Measurements from ENCODE around the gene PKIG.

DNA sequence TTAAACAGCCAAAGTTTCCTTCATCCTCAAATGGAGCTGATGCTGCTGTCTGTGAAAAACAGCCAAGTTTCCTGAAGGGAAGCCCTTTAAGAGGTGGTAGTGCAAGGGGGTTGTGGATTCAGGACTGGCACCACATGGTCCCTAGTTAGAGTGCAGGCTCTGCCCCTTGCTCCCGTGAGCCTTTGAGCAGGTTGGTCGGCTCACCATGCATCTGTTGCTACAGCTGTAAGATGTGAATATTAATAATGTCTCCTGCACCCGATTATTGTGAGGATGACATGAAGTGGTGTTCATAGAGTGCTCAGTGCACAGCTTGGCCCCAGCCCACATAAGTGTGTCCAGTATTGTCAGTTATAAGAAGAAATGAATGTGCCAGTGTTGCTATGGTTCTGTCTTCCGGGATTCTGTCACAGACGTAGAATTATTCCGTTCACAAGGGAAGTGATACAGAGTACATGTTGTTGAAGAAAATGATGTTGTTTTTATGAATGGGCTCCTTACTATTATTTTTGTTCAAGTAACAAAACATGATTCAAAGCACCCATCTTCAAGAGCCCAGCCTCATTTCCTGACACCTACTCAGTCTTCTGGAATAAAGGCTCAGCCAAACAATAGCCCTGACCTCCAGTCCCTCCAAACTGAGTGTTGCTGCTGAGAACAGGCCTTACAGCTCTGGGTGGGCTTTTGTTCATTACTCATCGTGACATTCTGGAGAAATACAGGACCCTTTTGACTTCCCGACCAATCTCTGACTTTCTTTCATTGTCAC, 2.9 kb upstream of the PKIG start:
- TF ChIP-seq EZH2 (IDR thresholded peaks at IDR 0.05; ENCODE audit: borderline replicate concordance): no peak
- TF ChIP-seq, protein P1, sequence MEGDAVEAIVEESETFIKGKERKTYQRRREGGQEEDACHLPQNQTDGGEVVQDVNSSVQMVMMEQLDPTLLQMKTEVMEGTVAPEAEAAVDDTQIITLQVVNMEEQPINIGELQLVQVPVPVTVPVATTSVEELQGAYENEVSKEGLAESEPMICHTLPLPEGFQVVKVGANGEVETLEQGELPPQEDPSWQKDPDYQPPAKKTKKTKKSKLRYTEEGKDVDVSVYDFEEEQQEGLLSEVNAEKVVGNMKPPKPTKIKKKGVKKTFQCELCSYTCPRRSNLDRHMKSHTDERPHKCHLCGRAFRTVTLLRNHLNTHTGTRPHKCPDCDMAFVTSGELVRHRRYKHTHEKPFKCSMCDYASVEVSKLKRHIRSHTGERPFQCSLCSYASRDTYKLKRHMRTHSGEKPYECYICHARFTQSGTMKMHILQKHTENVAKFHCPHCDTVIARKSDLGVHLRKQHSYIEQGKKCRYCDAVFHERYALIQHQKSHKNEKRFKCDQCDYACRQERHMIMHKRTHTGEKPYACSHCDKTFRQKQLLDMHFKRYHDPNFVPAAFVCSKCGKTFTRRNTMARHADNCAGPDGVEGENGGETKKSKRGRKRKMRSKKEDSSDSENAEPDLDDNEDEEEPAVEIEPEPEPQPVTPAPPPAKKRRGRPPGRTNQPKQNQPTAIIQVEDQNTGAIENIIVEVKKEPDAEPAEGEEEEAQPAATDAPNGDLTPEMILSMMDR (IDR thresholded peaks at IDR 0.05; ENCODE audit: poor library complexity): no peak
